ENCODE results near the gene WNT9B. TPM values are rescaled to one million over a fixed set of nuclear protein-coding genes. Genes with fewer than 3 reads are reported as not detected.
A peak's percentile ranks its signal among the peaks of the same experiment; 100 is the strongest.

The WNT9B gene
- total and polyA plus RNA-seq, 9 of the 15 experiments (the other 6 are each of a cell fraction or from before 2014, with no cell fraction given) = not detected

DNA sequence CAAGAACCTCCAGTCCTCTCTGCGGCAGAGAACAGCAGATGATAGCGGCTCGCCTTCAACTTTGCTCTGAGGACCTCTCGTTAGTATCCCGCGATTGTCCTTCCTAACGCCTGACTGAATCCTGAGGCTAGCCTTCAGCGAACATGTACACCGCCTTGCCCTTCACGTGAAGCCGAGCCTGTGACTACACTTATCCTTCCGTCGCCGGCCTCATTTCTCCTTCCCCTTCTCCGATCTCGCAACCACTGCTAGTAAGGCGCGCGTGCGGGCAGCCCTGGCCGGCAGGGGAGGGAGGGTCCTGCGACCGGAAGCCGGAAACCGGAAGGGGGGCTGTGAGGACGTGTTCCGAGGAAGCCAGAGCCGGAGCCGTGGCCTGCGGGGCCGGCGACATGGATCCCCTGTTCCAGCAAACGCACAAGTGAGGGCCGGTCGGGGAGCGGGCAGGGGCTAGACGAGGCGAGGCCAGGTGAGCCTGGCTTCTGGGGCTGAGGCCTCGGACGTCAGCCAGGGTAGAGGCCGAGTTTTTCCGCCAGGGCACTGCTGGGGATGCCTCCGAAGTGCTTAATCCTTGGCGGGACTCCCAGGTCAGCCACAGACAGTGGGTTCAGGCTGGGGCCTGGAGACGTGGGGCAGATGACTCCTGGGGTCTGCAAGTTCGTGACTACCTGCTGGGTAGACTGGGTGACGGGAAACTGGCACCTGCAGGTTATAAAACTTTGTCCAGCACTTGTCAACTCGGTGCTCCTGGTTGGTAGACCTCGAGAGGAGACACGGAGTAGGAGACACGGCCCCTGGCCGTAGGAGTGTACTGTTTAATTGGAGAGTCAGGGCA lies 71.6 kb downstream of the WNT9B start, which contains the start of gene GOSR2 (continued):
- TF ChIP-seq GABPA (tag; conservative IDR thresholded peaks at IDR 0.05; ENCODE audit: low read depth) = peak; percentile 99
- TF ChIP-seq EP300 (IDR thresholded peaks at IDR 0.05; ENCODE audit: low read length) = peak; percentile 14; the same call in 1 of the 2 replicates
- 0 out of 2 replicates have a peak, but pooled peaks have one; percentile 12 for TF ChIP-seq TCF3 (CRISPR knock-in tag; IDR thresholded peaks at IDR 0.05)
- peak; percentile 79 for TF ChIP-seq HCFC1 (IDR thresholded peaks at IDR 0.05; ENCODE audit: low read depth, low read length)
- 0 out of 4 replicates have a peak, but pooled peaks of 1 of the 2 experiments have one; percentile 28 for TF ChIP-seq ZNF639 (CRISPR knock-in tag; conservative IDR thresholded peaks at IDR 0.05 in 1 of 2, IDR thresholded peaks at IDR 0.05 in 1 of 2)
- TF ChIP-seq, protein P1, sequence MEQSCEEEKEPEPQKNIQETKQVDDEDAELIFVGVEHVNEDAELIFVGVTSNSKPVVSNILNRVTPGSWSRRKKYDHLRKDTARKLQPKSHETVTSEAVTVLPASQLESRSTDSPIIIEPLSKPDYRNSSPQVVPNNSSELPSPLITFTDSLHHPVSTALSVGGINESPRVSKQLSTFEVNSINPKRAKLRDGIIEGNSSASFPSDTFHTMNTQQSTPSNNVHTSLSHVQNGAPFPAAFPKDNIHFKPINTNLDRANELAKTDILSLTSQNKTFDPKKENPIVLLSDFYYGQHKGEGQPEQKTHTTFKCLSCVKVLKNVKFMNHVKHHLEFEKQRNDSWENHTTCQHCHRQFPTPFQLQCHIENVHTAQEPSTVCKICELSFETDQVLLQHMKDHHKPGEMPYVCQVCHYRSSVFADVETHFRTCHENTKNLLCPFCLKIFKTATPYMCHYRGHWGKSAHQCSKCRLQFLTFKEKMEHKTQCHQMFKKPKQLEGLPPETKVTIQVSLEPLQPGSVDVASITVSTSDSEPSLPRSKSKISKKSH (CRISPR knock-in tag; IDR thresholded peaks at IDR 0.05) = no peak
- no peak for TF ChIP-seq HSF4 (CRISPR knock-in tag; IDR thresholded peaks at IDR 0.05; ENCODE audit: borderline replicate concordance)
- no peak for TF ChIP-seq ERF (CRISPR knock-in tag; IDR thresholded peaks at IDR 0.05)
- no peak for TF ChIP-seq ZNF785 (CRISPR knock-in tag; IDR thresholded peaks at IDR 0.05)
- TF ChIP-seq SNIP1 (IDR thresholded peaks at IDR 0.05; ENCODE audit: low read depth) = no peak
- TF ChIP-seq RFX7 (CRISPR knock-in tag; IDR thresholded peaks at IDR 0.05) = no peak
- TF ChIP-seq BRD9 (IDR thresholded peaks at IDR 0.05; ENCODE audit: low read depth, partially characterized antibody) = no peak
- peak; percentile 59; the same call in 1 of the 2 replicates for TF ChIP-seq HMGXB4 (CRISPR knock-in tag; IDR thresholded peaks at IDR 0.05)
- no peak for TF ChIP-seq ZKSCAN3 (CRISPR knock-in tag; IDR thresholded peaks at IDR 0.05)
- TF ChIP-seq, protein P2, sequence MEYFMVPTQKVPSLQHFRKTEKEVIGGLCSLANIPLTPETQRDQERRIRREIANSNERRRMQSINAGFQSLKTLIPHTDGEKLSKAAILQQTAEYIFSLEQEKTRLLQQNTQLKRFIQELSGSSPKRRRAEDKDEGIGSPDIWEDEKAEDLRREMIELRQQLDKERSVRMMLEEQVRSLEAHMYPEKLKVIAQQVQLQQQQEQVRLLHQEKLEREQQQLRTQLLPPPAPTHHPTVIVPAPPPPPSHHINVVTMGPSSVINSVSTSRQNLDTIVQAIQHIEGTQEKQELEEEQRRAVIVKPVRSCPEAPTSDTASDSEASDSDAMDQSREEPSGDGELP (CRISPR knock-in tag; IDR thresholded peaks at IDR 0.05; ENCODE audit: borderline replicate concordance) = peak; percentile 91
- no peak for TF ChIP-seq ZNF518B (CRISPR knock-in tag; IDR thresholded peaks at IDR 0.05)
- no peak for TF ChIP-seq TGIF2 (CRISPR knock-in tag; IDR thresholded peaks at IDR 0.05)

Data from K562 (cell line).